NCI-H2196 (cell line): Measurements from ENCODE around the gene KRTAP10-5.
"Not testable (repeated sequence)": the region's sequence is repeated elsewhere in the genome, so short reads cannot be mapped to it uniquely, and the experiment has no call there.

ENCODE experiments used
- DNase-seq: peaks from one replicate; lab custom pipeline; 2025; ENCODE audit not compliant: unreplicated experiment; lab: John Stamatoyannopoulos, UW

KRTAP10-5 gene

DNA sequence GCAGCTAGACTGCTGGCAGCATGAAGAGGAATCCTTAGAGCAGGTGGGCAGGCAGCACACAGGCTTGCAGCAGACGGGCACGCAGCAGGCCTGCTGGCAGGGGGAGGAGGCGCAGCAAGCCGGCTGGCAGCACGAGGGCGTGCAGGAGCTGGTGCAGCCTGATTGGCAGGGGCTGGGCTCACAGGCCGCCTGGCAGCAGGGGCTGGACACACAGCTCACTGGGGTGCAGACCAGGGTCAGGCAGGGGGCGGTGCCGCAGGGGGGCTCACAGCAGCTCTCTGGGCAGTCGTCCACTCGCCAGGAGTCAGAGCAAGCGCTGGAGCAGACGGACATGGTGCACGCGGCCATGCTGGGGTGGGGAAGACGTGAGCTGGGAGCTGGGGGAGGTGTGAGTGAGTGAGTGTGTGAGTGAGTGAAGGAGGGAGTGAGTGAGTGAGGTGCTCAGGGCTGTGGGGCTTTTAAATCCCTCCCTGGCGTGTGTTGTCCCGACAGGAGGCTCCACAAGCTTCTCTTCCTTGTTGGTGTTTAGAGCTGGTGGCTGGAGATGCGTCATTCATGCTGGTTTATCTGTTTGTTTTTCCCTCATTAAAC lies at the start of gene KRTAP10-5:
KRTAP10-5 (minus strand) TSS at position 374 of the 591 bp plus-strand sequence; CDS start at position 348, 26 bp downstream.
- not testable (repeated sequence) for DNase-seq

DNA sequence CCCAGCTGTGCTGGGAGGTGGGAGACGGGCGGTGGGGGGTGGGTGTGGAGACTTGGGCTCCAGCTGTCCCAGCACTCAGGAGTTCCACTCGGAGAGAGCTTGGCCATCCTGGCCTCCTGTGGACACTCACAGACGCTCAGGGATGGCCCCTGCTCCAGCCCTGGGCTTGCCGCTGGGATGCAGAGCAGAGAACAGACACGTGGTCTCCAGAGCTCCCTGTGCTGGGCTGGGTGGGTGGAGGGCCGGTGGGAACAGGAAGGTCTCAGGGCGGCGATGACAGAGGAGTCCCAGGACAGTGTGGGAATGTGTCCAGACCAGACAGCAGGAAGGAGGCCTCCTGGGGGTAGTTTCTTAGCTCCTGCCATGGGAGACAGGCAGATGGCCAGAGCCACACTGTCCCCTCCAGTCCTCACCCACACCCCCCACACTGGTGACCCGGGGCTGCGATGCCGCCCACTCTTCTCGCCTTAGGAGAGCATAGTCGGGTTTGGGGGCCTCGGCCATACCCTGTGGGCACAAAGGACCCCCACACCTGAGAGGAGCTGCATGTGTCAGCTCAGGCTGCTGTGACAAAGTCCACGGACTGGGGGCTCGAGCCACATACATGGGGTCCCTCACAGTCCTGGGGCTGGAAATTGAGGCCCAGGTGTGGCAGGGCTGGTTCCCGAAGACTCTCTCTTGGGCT lies 48.4 kb upstream of the KRTAP10-5 start:
- no peak for DNase-seq

- DNase-seq, result not testable (repeated sequence)
Observed at GRCh38 chr21:44627831-44628233, 47.4 kb upstream of the KRTAP10-5 start.

- DNase-seq, result not testable (repeated sequence)
Observed at GRCh38 chr21:44627181-44627822, 46.9 kb upstream of the KRTAP10-5 start.

DNA sequence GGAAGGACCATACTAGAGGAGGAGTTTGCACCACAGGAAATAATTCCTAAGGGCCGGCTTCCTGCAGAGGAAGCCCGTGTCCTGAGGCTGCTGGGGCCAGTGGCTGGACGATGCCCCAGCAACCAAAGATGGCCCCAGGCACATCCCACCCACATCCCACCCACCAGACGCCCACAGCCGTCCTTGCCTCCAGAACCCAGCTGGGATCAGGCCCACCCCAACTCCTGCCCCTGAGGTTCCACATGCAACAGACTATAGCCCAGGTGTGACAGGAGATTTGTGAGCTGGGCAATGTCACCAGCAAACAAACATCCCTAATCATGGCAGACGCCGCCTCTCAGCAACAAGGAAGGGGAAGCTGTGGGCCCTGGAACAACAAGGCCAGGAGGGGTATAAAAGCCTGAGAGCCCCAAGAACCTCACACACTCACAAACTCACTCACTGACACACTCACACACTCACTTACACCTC lies 46.3 kb upstream of the KRTAP10-5 start, which contains the start of gene KRTAP10-9:
KRTAP10-9 (plus strand) TSS at position 421 of the 471 bp plus-strand sequence. CDS start 79 bp downstream, outside the sequence.
- no peak for DNase-seq

DNA sequence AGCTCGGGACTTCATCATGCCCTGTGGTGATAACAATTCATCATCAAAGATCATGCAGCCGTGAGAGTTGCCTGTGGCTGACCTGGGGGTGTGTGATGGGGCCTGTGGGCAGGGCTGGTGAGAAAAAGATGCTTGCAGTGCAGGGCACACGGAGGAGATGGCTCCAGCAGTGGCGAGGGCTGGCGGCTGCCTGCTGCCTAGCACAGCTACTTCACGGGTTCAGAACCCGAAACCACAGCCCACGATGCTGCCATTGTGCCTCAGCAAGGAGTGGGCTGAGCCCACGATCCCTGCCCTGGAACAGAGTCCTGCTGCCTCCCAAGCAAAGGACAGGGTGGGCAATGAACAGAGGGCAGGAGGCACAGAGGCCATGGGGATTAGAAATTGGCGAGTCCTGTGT lies 45.9 kb upstream of the KRTAP10-5 start:
- DNase-seq, result no peak

GRCh38 chr21:44625756-44626155 lies 45.4 kb upstream of the KRTAP10-5 start:
- DNase-seq, result no peak

DNA sequence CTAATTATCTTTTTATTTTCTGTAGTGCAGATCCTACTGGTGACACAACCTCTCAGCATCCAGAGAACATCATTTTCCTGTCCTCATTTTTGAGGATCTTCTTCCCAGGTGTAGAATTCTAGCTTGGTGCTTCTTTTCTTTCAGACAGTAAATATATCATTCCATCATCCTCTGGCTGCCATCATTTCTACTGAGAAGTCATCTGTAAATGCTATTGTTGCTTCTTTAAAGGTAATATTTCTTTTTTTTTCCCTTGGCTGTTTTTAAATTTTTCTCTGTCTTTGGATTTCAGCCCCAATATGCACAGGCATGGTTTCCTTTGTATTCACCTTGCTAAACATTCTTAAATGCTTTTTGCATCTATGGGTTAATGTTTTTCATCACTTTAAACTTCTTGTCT lies 43.2 kb upstream of the KRTAP10-5 start:
- DNase-seq, result no peak

DNA sequence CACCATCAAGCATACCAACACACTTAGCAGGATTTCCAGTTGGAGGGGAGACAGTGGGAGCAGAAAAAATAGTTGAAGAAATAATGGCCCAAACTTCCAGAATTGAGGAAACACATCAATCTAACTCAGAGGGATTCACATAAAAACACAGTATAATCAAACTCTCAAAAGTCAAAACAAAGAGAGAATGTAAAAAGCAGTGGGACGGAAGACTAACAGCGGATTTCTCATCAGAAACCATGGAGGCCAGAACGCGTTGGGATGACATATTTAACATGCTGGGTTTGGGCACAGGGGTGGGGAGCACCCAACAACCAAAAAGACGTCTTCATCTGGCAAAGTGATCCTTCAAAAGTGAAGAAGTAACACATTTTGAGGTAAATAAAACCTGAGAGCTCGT lies 39.5 kb upstream of the KRTAP10-5 start:
- DNase-seq, result no peak

DNA sequence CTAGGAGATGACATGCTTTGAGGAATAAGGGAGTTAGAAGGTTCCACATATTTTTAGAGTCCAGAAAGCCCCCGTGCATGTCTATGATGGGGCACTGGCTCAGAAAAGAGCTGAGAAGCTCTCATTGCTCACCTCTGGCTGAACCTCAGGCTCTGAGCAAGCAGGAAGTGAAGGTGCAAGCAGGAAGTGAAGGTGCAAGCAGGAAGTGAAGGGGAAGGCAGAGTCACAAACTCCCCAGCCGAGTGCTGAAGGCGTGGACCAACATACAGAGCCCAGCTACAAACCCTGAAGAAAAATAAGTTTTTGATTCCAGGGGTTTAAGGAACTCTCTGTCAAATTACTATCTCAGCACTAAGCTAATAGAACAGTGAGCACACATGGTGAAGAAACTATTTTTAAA lies 38.5 kb upstream of the KRTAP10-5 start:
- no peak for DNase-seq

DNA sequence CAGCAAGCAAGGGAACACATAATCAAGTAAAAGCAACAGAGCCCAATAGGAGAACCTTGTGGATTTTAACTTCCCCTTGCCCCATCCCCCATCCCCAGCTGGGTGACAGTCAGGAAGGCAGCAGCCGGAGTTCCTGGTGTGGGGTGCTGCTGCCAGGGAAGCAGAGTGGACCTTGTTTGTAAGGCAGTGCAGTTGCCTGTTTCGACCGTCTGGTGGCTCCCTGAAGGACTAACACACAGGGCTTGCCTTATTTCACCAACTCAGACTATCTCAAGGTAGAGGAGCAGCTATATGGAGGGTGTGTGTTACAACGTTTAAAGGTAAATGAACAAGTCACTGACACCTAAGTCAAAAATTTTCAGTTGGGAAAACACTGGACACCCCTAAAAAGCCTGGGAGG lies 38.1 kb upstream of the KRTAP10-5 start:
- no peak for DNase-seq

- DNase-seq, result no peak
Observed at GRCh38 chr21:44617071-44617501, 36.7 kb upstream of the KRTAP10-5 start.

DNA sequence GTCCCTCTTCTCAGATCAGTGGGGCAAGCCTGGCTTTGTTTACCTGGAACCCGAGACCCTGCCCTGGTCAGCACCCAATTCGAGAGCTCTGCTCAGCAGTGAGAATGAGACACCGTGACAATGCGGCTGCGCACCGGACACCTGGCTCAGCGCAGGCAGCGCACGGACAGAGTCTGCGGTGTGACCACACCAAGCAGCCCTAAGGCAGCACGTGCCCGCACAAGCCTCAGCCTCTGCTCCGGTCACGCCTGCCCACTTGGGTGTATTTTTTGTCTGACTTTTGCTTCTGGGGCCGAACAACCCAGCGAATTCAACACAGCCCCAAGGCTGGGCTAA lies 36.2 kb upstream of the KRTAP10-5 start:
- no peak for DNase-seq

DNA sequence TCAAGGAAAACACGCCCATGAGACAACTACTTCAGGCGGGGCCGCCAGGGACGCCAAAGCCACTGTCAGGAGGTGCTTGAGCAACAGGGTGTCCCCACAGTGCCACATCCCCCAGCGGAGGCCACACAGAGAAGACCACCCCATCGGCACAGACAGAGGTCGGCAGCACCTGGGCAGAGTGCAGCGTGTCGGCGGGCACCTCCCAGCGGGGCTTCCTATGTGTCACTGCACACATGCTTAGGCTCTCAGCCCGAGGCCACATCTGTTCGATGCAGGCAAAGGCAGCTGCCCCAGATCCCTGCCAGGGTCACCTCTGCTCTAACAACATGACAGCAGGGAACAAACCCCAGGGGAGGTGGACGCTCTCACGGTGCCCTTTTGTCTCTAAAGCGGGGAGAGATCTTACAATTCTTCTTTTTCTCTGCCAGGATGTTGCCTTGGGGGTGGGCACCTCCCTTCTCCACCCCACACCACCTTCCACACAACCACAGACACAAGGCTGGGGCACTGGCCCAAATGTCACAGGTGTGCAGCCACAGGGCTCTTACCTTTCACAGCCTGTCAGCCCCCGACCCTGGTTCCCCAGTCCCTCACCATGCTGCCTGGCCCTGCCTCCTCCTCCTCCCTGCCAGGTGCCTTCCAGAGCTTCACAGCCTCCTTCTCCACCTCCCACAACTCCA lies 35.6 kb upstream of the KRTAP10-5 start:
- DNase-seq, result no peak

DNA sequence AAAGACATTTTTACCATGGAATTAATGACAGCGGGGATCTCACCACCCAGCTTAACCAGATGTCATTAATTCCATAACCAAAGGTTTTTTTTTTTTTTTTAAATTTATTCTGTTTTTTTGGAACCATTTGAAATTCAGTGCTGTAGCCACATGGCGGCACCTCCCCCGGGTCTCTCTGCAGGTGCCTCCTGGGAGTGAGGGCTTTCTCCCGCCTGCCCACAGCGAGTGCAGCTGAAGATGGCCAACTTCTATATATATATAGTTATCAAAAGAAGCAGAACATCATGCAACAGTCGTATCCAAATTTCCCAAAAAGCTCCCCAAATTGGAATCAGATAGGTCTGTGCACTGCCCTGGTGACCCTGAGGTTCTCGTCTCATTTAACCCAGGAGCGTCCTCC lies 35.1 kb upstream of the KRTAP10-5 start:
- DNase-seq, result no peak

GRCh38 chr21:44614961-44615391 lies 34.6 kb upstream of the KRTAP10-5 start:
- DNase-seq, result no peak

DNA sequence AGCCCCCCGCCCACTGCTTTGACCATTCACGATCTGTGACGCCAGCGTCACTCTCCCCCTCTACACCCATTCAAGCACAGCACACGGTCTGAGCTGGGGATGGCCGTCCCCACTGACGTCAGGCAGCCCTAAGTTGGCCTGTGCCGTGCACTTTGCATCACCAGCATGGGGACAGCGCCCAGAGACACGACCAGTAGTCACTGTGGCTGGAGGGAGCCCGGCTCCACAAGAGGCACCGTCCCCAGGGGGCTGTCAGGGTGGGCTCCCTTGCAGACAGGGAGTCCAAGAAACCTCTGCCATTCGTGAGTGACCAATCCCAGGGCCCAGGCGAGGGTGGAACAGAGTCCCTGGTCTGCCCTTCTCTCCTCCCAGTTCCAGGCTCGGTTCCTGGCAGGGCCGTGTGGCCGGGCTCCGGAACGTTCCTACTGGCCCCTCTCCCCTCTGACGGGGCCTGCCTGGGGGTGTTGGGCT lies 33.8 kb upstream of the KRTAP10-5 start:
- no peak for DNase-seq

DNA sequence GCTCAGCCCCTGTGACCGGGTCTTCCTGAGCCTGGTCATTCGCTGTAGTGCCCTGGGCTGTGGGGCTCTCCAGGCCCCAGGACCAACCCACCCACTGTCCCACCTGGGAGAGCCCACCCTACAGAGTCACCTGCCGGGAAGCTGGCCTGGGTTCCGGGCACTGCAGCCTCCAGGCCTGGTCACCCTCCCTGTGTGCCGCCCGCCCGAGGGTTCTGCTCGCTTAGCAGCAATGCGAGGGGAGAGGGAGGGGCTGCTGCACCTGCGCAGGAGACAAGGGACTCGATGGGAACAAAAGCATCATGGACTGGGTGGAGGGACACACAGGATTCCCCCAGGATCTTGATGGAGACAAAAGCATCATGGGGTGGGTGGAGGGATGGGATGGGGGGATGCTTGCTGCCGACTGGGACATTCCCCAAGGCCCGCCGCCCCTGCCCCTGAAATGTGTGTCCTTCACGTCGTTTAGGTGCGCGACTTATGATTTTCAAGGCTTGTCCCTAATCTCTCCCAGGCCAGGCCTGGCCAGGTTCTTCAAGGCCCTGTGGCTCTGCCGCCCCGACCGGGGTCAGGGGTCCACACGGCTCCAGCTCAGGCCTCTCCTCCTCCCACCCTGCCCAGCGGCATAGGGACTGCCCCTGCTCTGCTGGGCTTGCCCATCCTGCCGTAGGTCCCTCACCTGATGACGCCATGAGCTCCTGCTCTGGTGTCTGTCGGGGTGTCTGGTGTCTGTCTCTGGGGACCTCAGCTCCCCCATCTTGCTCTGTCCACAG lies 33.2 kb upstream of the KRTAP10-5 start:
- no peak for DNase-seq

DNA sequence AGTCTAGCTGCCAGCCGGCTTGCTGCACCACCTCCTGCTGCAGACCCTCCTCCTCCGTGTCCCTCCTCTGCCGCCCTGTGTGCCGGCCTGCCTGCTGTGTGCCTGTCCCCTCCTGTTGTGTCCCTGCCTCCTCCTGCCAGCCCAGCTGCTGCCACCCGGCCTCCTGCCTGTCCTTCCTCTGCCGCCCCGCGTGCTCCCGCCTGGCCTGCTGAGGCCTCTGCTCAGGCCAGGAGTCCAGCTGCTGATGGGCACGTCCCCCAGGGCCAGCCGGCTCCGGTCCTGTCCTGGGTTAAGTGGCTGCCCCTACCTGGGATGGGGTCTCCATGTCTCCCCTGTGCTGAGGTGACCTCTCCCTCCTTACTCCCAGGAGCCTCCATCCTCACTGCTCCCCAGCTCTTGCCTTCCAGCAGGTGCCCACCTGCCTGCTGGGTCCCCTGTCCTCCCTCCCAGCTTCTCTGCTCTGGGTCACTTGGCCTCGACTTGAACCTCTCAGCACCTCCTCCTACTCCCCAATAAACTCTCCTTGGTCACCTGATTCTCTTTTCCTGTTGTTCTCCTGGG lies 32.3 kb upstream of the KRTAP10-5 start:
- DNase-seq, result no peak

DNA sequence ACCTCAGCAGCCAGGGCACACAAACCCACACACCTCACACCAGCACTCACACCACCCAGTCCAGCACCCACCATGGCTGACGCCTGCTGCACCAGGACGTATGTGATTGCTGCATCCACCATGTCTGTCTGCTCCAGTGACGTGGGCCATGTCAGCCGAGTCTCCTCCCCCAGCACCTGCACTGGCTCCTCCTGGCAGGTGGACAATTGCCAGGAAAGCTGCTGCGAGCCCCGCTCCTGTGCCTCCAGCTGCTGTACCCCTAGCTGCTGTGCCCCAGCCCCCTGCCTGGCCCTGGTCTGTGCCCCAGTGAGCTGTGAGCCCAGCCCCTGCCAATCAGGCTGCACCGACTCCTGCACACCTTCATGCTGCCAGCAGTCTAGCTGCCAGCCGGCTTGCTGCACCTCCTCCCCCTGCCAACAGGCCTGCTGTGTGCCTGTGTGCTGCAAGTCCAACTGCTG lies 31.7 kb upstream of the KRTAP10-5 start, which contains the start of gene KRTAP10-8:
KRTAP10-8 (plus strand) TSS at position 51 of the 458 bp plus-strand sequence; CDS start at position 73, 22 bp downstream.
- no peak for DNase-seq
